Gastroesophageal sphincter (tissue), 3 donors: ENCODE data around the gene EEF1B2.

Experiments
- CTCF ChIP-seq, 4 experiments: fragments of 200-600 bp in 2 of 4; fragments of 450-650 bp in 2 of 4; sonication (generic) in 1 of 4; IDR thresholded peaks; one replicate each; pipeline ENCODE4 v1.5.1; 2017 to 2019; ENCODE audit warnings: antibody characterized with exemption in 4 of 4, mild to moderate bottlenecking in 2 of 4, moderate library complexity in 2 of 4
- POLR2A ChIP-seq, 2 donors: fragments of 450-650 bp; IDR thresholded peaks; one replicate each; pipeline ENCODE4 v1.6.1; 2017; ENCODE audit warnings: antibody characterized with exemption in 2 of 2, mild to moderate bottlenecking in 2 of 2, moderate library complexity in 1 of 2
- POLR2AphosphoS5 ChIP-seq: sonication (generic); formaldehyde crosslinking; IDR thresholded peaks from one replicate; pipeline ENCODE4 v1.6.1; 2017; ENCODE audit warnings: antibody characterized with exemption

- TF ChIP-seq CTCF (IDR thresholded peaks at IDR 0.05) (no peak), POLR2A (IDR thresholded peaks at IDR 0.05) (no peak), POLR2AphosphoS5 (no peak)
These were observed 41.6 kb downstream of the EEF1B2 start for GRCh38 chr2:206201075-206201848.
